Body of pancreas (tissue), 4 donors: ENCODE data around the gene SLC1A5. TPM values are rescaled to one million over a fixed set of nuclear protein-coding genes. Genes with fewer than 3 reads are reported as not detected.

ENCODE experiments used
- ATAC-seq: fragments of 150-250 bp; one replicate; pipeline ENCODE4 v1.9.1; 2016
- DNase-seq, 4 donors: peaks; one replicate each; pipeline ENCODE4 v3.0.0-alpha.2; 2019
- H3K27ac ChIP-seq, 4 donors: fragments of 200-600 bp; sonication (generic); 1 replicate in 3 of 4; 2 replicates in 1 of 4; pipeline versions ENCODE4 v1.5.1 to v1.6.1; 2016 to 2019; ENCODE audit warnings: mild to moderate bottlenecking in 1 of 4, mixed read lengths in 1 of 4, moderate library complexity in 1 of 4
- H3K27me3 ChIP-seq, 2 donors: fragments of 200-600 bp; sonication (generic); one replicate each; pipeline ENCODE4 v1.6.0; 2016; ENCODE audit warnings: mild to moderate bottlenecking in 1 of 2
- H3K36me3 ChIP-seq, 2 donors: fragments of 200-600 bp; sonication (generic); replicated peaks in 1 of 2; 2 replicates each; pipeline ENCODE4 v1.5.1; 2016; ENCODE audit warnings: low read depth in 2 of 2; ENCODE audit not compliant: insufficient read depth in 1 of 2
- H3K4me1 ChIP-seq: fragments of 200-600 bp; sonication (generic); one replicate; pipeline ENCODE4 v1.6.0; 2016
- H3K4me3 ChIP-seq, 2 donors: fragments of 200-600 bp; sonication (generic); 1 replicate in 1 of 2; 2 replicates in 1 of 2; pipeline ENCODE4 v1.5.1; 2016 to 2019
- H3K9me3 ChIP-seq, 3 donors: fragments of 200-600 bp; sonication (generic); 1 replicate in 2 of 3; 2 replicates in 1 of 3; pipeline ENCODE4 v1.5.1; 2016
- POLR2A ChIP-seq, 3 donors: fragments of 450-650 bp; IDR thresholded peaks; one replicate each; pipeline ENCODE4 v1.6.1; 2016; ENCODE audit warnings: antibody characterized with exemption in 3 of 3, mild to moderate bottlenecking in 2 of 3
- WGBS, 2 donors: methylation state at CpG; one replicate each; pipeline ENCODE4 v1.1.5; 2017; 5-methylcytosine and 5-hydroxymethylcytosine counted together
- intact Hi-C: fragments of 100-400 bp; cut with DNase I; formaldehyde crosslinking; loops from one replicate; pipeline ENCODE4 v1.15.1; 2023
- total RNA-seq, 2 donors: library from RNA; depleted of rRNA; stranded (reverse); fragments of >200 nt; gene quantifications; one replicate each; pipeline ENCODE4 v1.1.0, GENCODE V29; 2016
- TF ChIP-seq, protein P1 (sequence below), 7 experiments: fragments of 450-650 bp in 4 of 7; fragments of 200-600 bp in 3 of 7; sonication (generic) in 3 of 7; IDR thresholded peaks; one replicate each; pipeline ENCODE4 v1.5.1; 2016 to 2019; ENCODE audit warnings: antibody characterized with exemption in 7 of 7

SLC1A5 gene
- total RNA-seq, 2 donors from 2014 or later, result 31.4 to 39.2 TPM

DNA sequence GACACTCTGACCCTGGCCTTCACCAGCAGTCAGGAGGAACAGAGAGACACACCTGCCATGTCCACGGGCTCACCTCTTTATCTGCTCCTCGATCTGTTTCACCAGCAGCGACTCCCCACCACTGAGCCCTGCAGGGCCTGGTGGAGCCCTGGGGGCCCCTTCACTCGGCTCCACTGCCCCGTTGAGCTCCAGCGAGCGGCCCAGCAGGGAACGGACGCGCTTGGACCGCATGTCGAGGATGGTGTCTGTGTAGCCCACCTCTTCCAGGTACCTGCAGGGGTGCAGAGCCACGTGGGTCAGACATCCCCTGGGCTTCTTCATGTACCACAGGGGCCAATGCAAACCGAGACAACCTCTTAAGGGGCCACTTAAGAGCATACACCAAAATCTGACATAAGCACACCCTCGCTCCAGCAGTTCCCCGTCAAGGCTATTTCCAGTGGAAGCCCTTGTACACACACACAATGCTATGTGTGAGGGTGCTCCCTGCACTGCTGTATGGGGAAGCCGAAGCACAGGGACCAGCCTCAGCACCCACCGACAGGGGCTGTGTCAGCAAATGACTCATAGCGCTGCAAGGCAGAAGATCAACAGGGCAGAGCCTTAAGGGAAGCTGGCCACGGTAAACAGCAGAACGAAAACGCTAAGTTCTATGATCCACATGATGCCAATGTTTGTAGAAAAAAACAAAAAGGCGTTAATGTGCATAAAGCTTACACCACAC is 55.3 kb downstream of the SLC1A5 start:
- intact Hi-C loops, result no loop called here

DNA sequence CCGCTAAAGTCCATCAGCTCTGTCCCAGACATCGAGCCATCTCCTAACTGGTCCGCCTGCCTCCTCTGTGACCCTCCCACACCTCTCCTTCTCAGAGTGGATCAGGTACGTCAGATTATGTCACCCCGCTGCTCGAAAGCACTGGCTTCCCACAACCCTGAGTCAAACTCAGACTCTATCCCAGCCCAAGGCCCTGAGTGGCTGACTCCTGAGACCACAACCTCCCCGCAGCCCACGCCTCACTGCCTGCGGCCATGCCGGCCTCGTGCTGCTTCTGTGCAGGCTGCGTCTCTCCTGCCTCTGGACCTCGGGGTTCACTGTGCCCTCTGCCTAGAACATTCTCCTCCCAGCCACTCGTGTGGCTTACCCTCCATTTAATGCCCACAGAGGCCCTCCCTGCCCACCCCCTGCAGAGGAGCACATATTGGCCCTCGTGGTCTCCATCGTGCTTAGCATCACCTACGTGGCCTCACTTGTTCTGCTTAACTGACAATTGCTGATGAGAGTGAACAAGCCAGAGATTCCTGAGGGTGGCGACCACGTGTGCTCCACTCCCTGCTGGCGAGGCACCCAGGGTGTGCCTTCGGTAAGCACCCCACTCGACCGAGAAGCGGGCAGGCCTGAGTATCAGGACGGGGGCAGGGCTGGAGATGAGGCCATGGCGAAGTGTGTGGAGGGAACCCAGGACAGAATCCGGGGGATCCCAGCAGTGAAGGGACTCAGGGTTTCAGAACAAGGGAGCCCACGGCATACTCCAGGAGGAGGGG is 56.0 kb downstream of the SLC1A5 start:
- H3K27me3 ChIP-seq, result no peaks in the 10 kb centered on the region
- TF ChIP-seq, protein P1, sequence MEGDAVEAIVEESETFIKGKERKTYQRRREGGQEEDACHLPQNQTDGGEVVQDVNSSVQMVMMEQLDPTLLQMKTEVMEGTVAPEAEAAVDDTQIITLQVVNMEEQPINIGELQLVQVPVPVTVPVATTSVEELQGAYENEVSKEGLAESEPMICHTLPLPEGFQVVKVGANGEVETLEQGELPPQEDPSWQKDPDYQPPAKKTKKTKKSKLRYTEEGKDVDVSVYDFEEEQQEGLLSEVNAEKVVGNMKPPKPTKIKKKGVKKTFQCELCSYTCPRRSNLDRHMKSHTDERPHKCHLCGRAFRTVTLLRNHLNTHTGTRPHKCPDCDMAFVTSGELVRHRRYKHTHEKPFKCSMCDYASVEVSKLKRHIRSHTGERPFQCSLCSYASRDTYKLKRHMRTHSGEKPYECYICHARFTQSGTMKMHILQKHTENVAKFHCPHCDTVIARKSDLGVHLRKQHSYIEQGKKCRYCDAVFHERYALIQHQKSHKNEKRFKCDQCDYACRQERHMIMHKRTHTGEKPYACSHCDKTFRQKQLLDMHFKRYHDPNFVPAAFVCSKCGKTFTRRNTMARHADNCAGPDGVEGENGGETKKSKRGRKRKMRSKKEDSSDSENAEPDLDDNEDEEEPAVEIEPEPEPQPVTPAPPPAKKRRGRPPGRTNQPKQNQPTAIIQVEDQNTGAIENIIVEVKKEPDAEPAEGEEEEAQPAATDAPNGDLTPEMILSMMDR (IDR thresholded peaks at IDR 0.05), result no peak
- no peak for TF ChIP-seq POLR2A (IDR thresholded peaks at IDR 0.05)
- H3K9me3 ChIP-seq, result no peaks in the 10 kb centered on the region
- no peak overlapping the region for H3K4me3 ChIP-seq
- H3K36me3 ChIP-seq, result peaks cover 0 to 24% of the 10 kb centered on the region in 2 donors
- WGBS, 2 donors, result 85 to 94% methylated on average over 26 to 28 of the region's 28 CpGs
- no peak for ATAC-seq
- intact Hi-C loops, result no loop called here
- H3K27ac ChIP-seq, result no peak overlapping the region
- no peak for DNase-seq
- H3K4me1 ChIP-seq, result no peaks in the 10 kb centered on the region

More for the DNA sequence above, 55.3 kb downstream of the SLC1A5 start:
- Histone ChIP-seq H3K4me3 (no peak overlapping the region), H3K27ac (peak overlapping the region in 1 of 4 donors; percentile 58), H3K36me3 (peaks cover 0 to 22% of the 10 kb centered on the region in 2 donors), H3K4me1 (no peaks in the 10 kb centered on the region), H3K27me3 (no peaks in the 10 kb centered on the region), H3K9me3 (no peaks in the 10 kb centered on the region)
- DNase-seq (peak in 1 of 4 donors; percentile 71), ATAC-seq (no peak)
- TF ChIP-seq, protein P1 (IDR thresholded peaks at IDR 0.05), result no peak
- whole genome bisulfite sequencing, 2 donors, result 77 to 81% methylated on average over 16 to 23 of the region's 23 CpGs

GRCh38 chr19:46731584-46731983 is 56.8 kb downstream of the SLC1A5 start:
- intact Hi-C loops, result no loop called here
- 71 to 90% methylated on average over 14 of the region's 14 CpGs for WGBS, 2 donors
- DNase-seq (peak in 1 of 4 donors; percentile 32), ATAC-seq (no peak)
- Histone ChIP-seq H3K27me3 (no peaks in the 10 kb centered on the region), H3K9me3 (no peaks in the 10 kb centered on the region), H3K4me3 (no peak overlapping the region), H3K36me3 (peaks cover 0 to 28% of the 10 kb centered on the region in 2 donors), H3K27ac (peak overlapping the region in 1 of 4 donors; percentile 12), H3K4me1 (no peaks in the 10 kb centered on the region)
- TF ChIP-seq, protein P1 (IDR thresholded peaks at IDR 0.05), result no peak
- no peak for TF ChIP-seq POLR2A (IDR thresholded peaks at IDR 0.05)

- peak in 1 of 3 donors; percentile 14 for TF ChIP-seq POLR2A (IDR thresholded peaks at IDR 0.05)
- TF ChIP-seq, protein P1 (IDR thresholded peaks at IDR 0.05), result no peak
- Histone ChIP-seq H3K9me3 (no peaks in the 10 kb centered on the region), H3K4me3 (no peak overlapping the region), H3K4me1 (no peaks in the 10 kb centered on the region), H3K27ac (peak overlapping the region in 1 of 4 donors; percentile 12), H3K27me3 (no peaks in the 10 kb centered on the region), H3K36me3 (peaks cover 0 to 28% of the 10 kb centered on the region in 2 donors)
- ATAC-seq (no peak), DNase-seq (peak in 1 of 4 donors; percentile 65)
- WGBS, 2 donors, result 65 to 93% methylated on average over 3 to 7 of the region's 14 CpGs
- intact Hi-C loops, result no loop called here
Observed at GRCh38 chr19:46731007-46731501, 57.3 kb downstream of the SLC1A5 start.
